ENCODE data around the gene LSM2. TPM values are rescaled to one million over a fixed set of nuclear protein-coding genes. Genes with fewer than 3 reads are reported as not detected.

Gene LSM2
- total and polyA plus RNA-seq, 8 donors: 6.7 to 55.8 (median 34.5) TPM; not detected in 1

DNA sequence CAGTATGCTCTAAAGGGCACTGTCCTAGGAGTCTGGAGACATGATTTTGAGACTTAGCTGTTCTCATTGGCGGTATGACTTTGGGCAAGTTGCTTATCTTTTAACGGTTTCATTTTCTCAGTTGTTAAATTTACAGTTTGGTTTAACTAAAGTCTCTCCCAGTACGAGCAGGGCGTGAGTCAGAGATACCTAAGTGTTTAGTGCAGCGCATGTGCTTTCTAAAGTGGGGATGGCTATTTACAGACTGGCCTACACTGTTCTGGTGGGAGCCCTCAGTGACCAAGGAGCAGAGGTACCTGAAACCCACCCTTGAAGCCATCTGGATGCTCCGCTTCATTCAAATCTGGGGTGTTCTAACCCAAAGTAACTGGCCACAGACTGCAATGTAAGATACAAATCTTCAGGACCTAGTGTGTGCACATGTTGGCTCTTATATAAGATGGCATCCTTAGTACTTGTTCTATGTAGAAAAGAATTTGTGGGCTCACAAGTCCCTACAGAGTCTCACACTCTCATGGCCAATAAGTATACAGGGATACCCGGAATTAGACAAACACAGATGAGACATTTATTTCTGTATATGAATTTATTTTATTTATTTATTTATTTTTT lies 56.2 kb downstream of the LSM2 start:
- Histone ChIP-seq H3K4me1 (no peaks in the 10 kb centered on the region), H3K9me3 (no peaks in the 10 kb centered on the region), H3K27ac (no peak overlapping the region), H3K36me3 (peaks cover 0 to 8% (median 4%) of the 10 kb centered on the region in 4 donors), H3K27me3 (no peaks in the 10 kb centered on the region), H3K4me3 (no peak overlapping the region)
- intact Hi-C loops (cut with DNase I; ENCODE audit: low total_unique reads): no loop called here
- 67 to 77% (median 74%) methylated on average over 7 of the region's 7 CpGs for WGBS, 5 donors
- no peak for DNase-seq
- TF ChIP-seq POLR2A (IDR thresholded peaks at IDR 0.05) (no peak), POLR2AphosphoS5 (IDR thresholded peaks at IDR 0.05) (no peak), EP300 (IDR thresholded peaks at IDR 0.05) (no peak)
- TF ChIP-seq, protein P1, sequence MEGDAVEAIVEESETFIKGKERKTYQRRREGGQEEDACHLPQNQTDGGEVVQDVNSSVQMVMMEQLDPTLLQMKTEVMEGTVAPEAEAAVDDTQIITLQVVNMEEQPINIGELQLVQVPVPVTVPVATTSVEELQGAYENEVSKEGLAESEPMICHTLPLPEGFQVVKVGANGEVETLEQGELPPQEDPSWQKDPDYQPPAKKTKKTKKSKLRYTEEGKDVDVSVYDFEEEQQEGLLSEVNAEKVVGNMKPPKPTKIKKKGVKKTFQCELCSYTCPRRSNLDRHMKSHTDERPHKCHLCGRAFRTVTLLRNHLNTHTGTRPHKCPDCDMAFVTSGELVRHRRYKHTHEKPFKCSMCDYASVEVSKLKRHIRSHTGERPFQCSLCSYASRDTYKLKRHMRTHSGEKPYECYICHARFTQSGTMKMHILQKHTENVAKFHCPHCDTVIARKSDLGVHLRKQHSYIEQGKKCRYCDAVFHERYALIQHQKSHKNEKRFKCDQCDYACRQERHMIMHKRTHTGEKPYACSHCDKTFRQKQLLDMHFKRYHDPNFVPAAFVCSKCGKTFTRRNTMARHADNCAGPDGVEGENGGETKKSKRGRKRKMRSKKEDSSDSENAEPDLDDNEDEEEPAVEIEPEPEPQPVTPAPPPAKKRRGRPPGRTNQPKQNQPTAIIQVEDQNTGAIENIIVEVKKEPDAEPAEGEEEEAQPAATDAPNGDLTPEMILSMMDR (IDR thresholded peaks at IDR 0.05): no peak

DNA sequence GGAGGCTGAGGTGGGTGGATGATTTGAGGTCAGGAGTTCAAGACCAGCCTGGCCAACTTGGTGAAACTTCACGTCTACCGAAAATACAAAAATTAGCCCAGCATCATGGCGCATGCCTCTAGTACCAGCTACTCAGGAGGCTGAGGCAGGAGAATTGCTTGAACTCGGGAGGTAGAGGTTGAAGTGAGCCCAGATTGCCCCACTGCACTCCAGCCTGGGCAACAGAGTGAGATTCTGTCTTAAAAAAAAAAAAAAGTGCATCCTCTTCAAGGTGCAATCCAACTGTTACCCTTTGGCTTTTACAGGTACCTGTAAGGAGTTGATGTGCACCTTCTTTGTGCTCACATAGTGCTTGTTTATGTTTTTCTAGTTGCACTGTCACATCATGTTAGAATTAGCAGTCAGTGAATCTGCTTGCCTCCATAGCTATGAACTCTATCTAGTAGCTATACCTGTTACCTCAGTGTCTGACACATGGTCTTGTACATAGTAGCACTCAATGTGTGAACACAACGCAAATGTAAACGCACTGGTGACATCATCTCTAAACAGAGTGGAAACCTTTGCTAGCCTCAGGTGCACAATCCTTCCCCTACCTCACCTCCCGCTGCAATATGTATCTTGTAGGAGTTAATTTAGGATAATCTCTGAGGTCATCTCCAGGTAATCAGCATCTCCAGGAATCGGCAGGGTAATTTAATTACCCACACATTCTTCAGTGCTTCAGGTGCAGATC lies 57.3 kb downstream of the LSM2 start:
- Histone ChIP-seq H3K27ac (no peak overlapping the region), H3K9me3 (no peaks in the 10 kb centered on the region), H3K36me3 (peaks cover 0 to 8% (median 4%) of the 10 kb centered on the region in 4 donors), H3K4me1 (no peaks in the 10 kb centered on the region), H3K27me3 (no peaks in the 10 kb centered on the region), H3K4me3 (no peak overlapping the region)
- no peak for TF ChIP-seq EP300 (IDR thresholded peaks at IDR 0.05)
- no peak for TF ChIP-seq POLR2A (IDR thresholded peaks at IDR 0.05)
- TF ChIP-seq, protein P1 (IDR thresholded peaks at IDR 0.05): no peak
- no peak for TF ChIP-seq POLR2AphosphoS5 (IDR thresholded peaks at IDR 0.05)
- intact Hi-C loops (cut with DNase I; ENCODE audit: low total_unique reads): no loop called here
- DNase-seq: peak in 1 of 2 donors; percentile 51
- 72 to 83% (median 78%) methylated on average over 8 of the region's 8 CpGs for WGBS, 5 donors

Small RNAs within 50 kb of the gene (small RNA-seq; reads per million reads assigned to genes)
- gene MSH5-SAPCD1: 0 reads per million in 4 donors
- gene RF00019: 0 reads per million in 4 donors
- gene RNU6-850P: 0 to 0.07 (median 0) reads per million in 4 donors
- 0 reads per million in 4 donors for gene SAPCD1
- gene SNORD48: 331 to 1,938 (median 464) reads per million in 4 donors
- 0 reads per million in 4 donors for gene SNORD52

Other genes starting within 250 kb of the LSM2 start
Only the 30 nearest of the 40 such genes appear.
- 100 to 1,000 TPM; 111 to 169 (median 141) TPM for gene BAG6, start 154.3 kb downstream of the LSM2 start, total RNA-seq
- gene BAG6, start 154.3 kb downstream of the LSM2 start, polyA plus RNA-seq: 100 to 1,000 TPM; 157 to 287 (median 180) TPM
- gene APOM, start 151.1 kb downstream of the LSM2 start, total RNA-seq: 1 to 10 TPM in 2 of 5 donors, not detected in 3; 1.3 to 1.9 TPM
- gene APOM, start 151.1 kb downstream of the LSM2 start, polyA plus RNA-seq: 10 to 100 TPM in 1 of 3 donors, 1 to 10 TPM in 2; 6.4 to 14.2 (median 6.5) TPM
- 10 to 100 TPM; 12.8 to 44.9 (median 32.0) TPM for gene C6orf47, start 146.2 kb downstream of the LSM2 start, total RNA-seq
- gene C6orf47, start 146.2 kb downstream of the LSM2 start, polyA plus RNA-seq: 10 to 100 TPM; 10.5 to 16.0 (median 13.0) TPM
- gene GPANK1, start 142.0 kb downstream of the LSM2 start, total RNA-seq: 10 to 100 TPM in 4 of 5 donors, 1 to 10 TPM in 1; 5.8 to 36.8 (median 10.6) TPM
- 10 to 100 TPM; 13.0 to 17.9 (median 13.4) TPM for gene GPANK1, start 142.0 kb downstream of the LSM2 start, polyA plus RNA-seq
- 100 to 1,000 TPM in 3 of 5 donors, 10 to 100 TPM in 2; 11.3 to 375 (median 142) TPM for gene CSNK2B, start 140.9 kb downstream of the LSM2 start, total RNA-seq
- gene CSNK2B, start 140.9 kb downstream of the LSM2 start, polyA plus RNA-seq: 100 to 1,000 TPM; 152 to 233 (median 181) TPM
- 10 to 100 TPM in 2 of 5 donors, 1 to 10 TPM in 2, not detected in 1; 2.7 to 17.1 (median 10.3) TPM for gene LY6G5B, start 137.0 kb downstream of the LSM2 start, total RNA-seq
- 1 to 10 TPM in 2 of 3 donors, under 1 TPM in 1; 0.44 to 4.7 (median 2.1) TPM for gene LY6G5B, start 137.0 kb downstream of the LSM2 start, polyA plus RNA-seq
- not detected for gene LY6G5C, start 125.9 kb downstream of the LSM2 start, total RNA-seq
- 1 to 10 TPM; 1.8 to 4.9 (median 2.7) TPM for gene LY6G5C, start 125.9 kb downstream of the LSM2 start, polyA plus RNA-seq
- gene ABHD16A, start 103.6 kb downstream of the LSM2 start, total RNA-seq: 100 to 1,000 TPM in 1 of 5 donors, 10 to 100 TPM in 4; 40.9 to 122 (median 49.0) TPM
- gene ABHD16A, start 103.6 kb downstream of the LSM2 start, polyA plus RNA-seq: 10 to 100 TPM; 15.1 to 48.0 (median 20.4) TPM
- not detected for gene LY6G6F, start 100.1 kb downstream of the LSM2 start, total RNA-seq
- not detected for gene LY6G6F, start 100.1 kb downstream of the LSM2 start, polyA plus RNA-seq
- gene LY6G6D, start 91.6 kb downstream of the LSM2 start, total RNA-seq: not detected
- not detected for gene LY6G6D, start 91.6 kb downstream of the LSM2 start, polyA plus RNA-seq
- not detected for gene LY6G6C, start 85.2 kb downstream of the LSM2 start, total RNA-seq
- under 1 TPM in 1 of 3 donors, not detected in 2; 0.90 TPM for gene LY6G6C, start 85.2 kb downstream of the LSM2 start, polyA plus RNA-seq
- gene MPIG6B, start 83.6 kb downstream of the LSM2 start, total RNA-seq: not detected
- under 1 TPM in 1 of 3 donors, not detected in 2; 0.10 TPM for gene MPIG6B, start 83.6 kb downstream of the LSM2 start, polyA plus RNA-seq
- 100 to 1,000 TPM in 2 of 5 donors, 10 to 100 TPM in 3; 33.3 to 133 (median 76.1) TPM for gene DDAH2, start 77.7 kb downstream of the LSM2 start, total RNA-seq
- 10 to 100 TPM; 52.9 to 73.7 (median 57.9) TPM for gene DDAH2, start 77.7 kb downstream of the LSM2 start, polyA plus RNA-seq
- 100 to 1,000 TPM in 4 of 5 donors, 10 to 100 TPM in 1; 33.8 to 381 (median 117) TPM for gene CLIC1, start 70.4 kb downstream of the LSM2 start, total RNA-seq
- gene CLIC1, start 70.4 kb downstream of the LSM2 start, polyA plus RNA-seq: 100 to 1,000 TPM; 331 to 597 (median 348) TPM
- gene MSH5, start 67.0 kb downstream of the LSM2 start, total RNA-seq: 10 to 100 TPM in 4 of 5 donors, 1 to 10 TPM in 1; 4.1 to 66.4 (median 21.4) TPM
- gene MSH5, start 67.0 kb downstream of the LSM2 start, polyA plus RNA-seq: 1 to 10 TPM; 2.9 to 9.3 (median 3.2) TPM
- gene SAPCD1, start 44.3 kb downstream of the LSM2 start, total RNA-seq: 10 to 100 TPM in 2 of 5 donors, 1 to 10 TPM in 2, not detected in 1; 2.7 to 40.8 (median 7.6) TPM
- 1 to 10 TPM; 2.4 to 5.4 (median 2.9) TPM for gene SAPCD1, start 44.3 kb downstream of the LSM2 start, polyA plus RNA-seq
- gene VWA7, start 29.6 kb downstream of the LSM2 start, total RNA-seq: 10 to 100 TPM in 1 of 5 donors, 1 to 10 TPM in 3, not detected in 1; 4.2 to 18.3 (median 7.5) TPM
- gene VWA7, start 29.6 kb downstream of the LSM2 start, polyA plus RNA-seq: 1 to 10 TPM; 1.3 to 1.4 (median 1.4) TPM
- gene VARS1, start 11.2 kb downstream of the LSM2 start, total RNA-seq: 10 to 100 TPM; 21.6 to 56.5 (median 24.1) TPM
- gene VARS1, start 11.2 kb downstream of the LSM2 start, polyA plus RNA-seq: 10 to 100 TPM; 11.0 to 31.8 (median 27.7) TPM
- 1 to 10 TPM in 2 of 5 donors, not detected in 3; 1.1 to 1.7 TPM for gene HSPA1L, start 8.3 kb upstream of the LSM2 start, total RNA-seq
- under 1 TPM; 0.46 to 0.98 (median 0.75) TPM for gene HSPA1L, start 8.3 kb upstream of the LSM2 start, polyA plus RNA-seq
- gene HSPA1A, start 8.6 kb upstream of the LSM2 start, total RNA-seq: 100 to 1,000 TPM in 3 of 5 donors, 10 to 100 TPM in 2; 68.8 to 124 (median 113) TPM
- 100 to 1,000 TPM in 1 of 3 donors, 10 to 100 TPM in 2; 51.1 to 107 (median 64.8) TPM for gene HSPA1A, start 8.6 kb upstream of the LSM2 start, polyA plus RNA-seq
- gene HSPA1B, start 20.8 kb upstream of the LSM2 start, total RNA-seq: 100 to 1,000 TPM in 3 of 5 donors, 10 to 100 TPM in 2; 44.3 to 165 (median 105) TPM
- 10 to 100 TPM; 35.9 to 66.0 (median 51.3) TPM for gene HSPA1B, start 20.8 kb upstream of the LSM2 start, polyA plus RNA-seq
- 10 to 100 TPM; 11.3 to 60.7 (median 25.0) TPM for gene NEU1, start 55.9 kb upstream of the LSM2 start, total RNA-seq
- 10 to 100 TPM; 16.3 to 29.0 (median 22.2) TPM for gene NEU1, start 55.9 kb upstream of the LSM2 start, polyA plus RNA-seq
- gene SLC44A4, start 72.0 kb upstream of the LSM2 start, total RNA-seq: 100 to 1,000 TPM in 4 of 5 donors, 10 to 100 TPM in 1; 74.2 to 201 (median 175) TPM
- gene SLC44A4, start 72.0 kb upstream of the LSM2 start, polyA plus RNA-seq: 100 to 1,000 TPM in 1 of 3 donors, 10 to 100 TPM in 2; 35.4 to 111 (median 47.9) TPM
- 10 to 100 TPM; 12.1 to 58.0 (median 31.7) TPM for gene EHMT2, start 90.7 kb upstream of the LSM2 start, total RNA-seq
- gene EHMT2, start 90.7 kb upstream of the LSM2 start, polyA plus RNA-seq: 10 to 100 TPM; 27.3 to 43.2 (median 35.4) TPM
- 1 to 10 TPM in 3 of 5 donors, under 1 TPM in 2; 0.43 to 6.4 (median 1.3) TPM for gene ZBTB12, start 95.1 kb upstream of the LSM2 start, total RNA-seq
- gene ZBTB12, start 95.1 kb upstream of the LSM2 start, polyA plus RNA-seq: 1 to 10 TPM; 1.8 to 3.4 (median 2.2) TPM
- gene C2, start 120.8 kb upstream of the LSM2 start, total RNA-seq: 10 to 100 TPM in 1 of 5 donors, 1 to 10 TPM in 3, not detected in 1; 1.7 to 24.6 (median 4.0) TPM
- gene C2, start 120.8 kb upstream of the LSM2 start, polyA plus RNA-seq: 1 to 10 TPM; 3.3 to 6.3 (median 4.9) TPM
- gene CFB, start 139.1 kb upstream of the LSM2 start, total RNA-seq: 100 to 1,000 TPM in 3 of 5 donors, 10 to 100 TPM in 1, 1 to 10 TPM in 1; 8.4 to 316 (median 185) TPM
- 100 to 1,000 TPM in 2 of 3 donors, 10 to 100 TPM in 1; 13.1 to 226 (median 165) TPM for gene CFB, start 139.1 kb upstream of the LSM2 start, polyA plus RNA-seq
- gene NELFE, start 152.0 kb upstream of the LSM2 start, total RNA-seq: 100 to 1,000 TPM in 1 of 5 donors, 10 to 100 TPM in 3, 1 to 10 TPM in 1; 2.9 to 100 (median 50.1) TPM
- 10 to 100 TPM; 52.1 to 75.8 (median 53.5) TPM for gene NELFE, start 152.0 kb upstream of the LSM2 start, polyA plus RNA-seq
- 100 to 1,000 TPM in 3 of 5 donors, 10 to 100 TPM in 2; 22.0 to 478 (median 114) TPM for gene SKIC2, start 152.2 kb upstream of the LSM2 start, total RNA-seq
- gene SKIC2, start 152.2 kb upstream of the LSM2 start, polyA plus RNA-seq: 10 to 100 TPM; 74.3 to 88.9 (median 87.1) TPM
- gene DXO, start 165.2 kb upstream of the LSM2 start, total RNA-seq: 10 to 100 TPM in 3 of 5 donors, 1 to 10 TPM in 2; 4.1 to 65.8 (median 18.3) TPM
- 10 to 100 TPM; 11.9 to 24.8 (median 19.7) TPM for gene DXO, start 165.2 kb upstream of the LSM2 start, polyA plus RNA-seq